ENCODE data around the gene CEP85L. TPM values are rescaled to one million over a fixed set of nuclear protein-coding genes. Genes with fewer than 3 reads are reported as not detected.

The CEP85L gene
- total RNA-seq, 1 donor, result 16.4 TPM

DNA sequence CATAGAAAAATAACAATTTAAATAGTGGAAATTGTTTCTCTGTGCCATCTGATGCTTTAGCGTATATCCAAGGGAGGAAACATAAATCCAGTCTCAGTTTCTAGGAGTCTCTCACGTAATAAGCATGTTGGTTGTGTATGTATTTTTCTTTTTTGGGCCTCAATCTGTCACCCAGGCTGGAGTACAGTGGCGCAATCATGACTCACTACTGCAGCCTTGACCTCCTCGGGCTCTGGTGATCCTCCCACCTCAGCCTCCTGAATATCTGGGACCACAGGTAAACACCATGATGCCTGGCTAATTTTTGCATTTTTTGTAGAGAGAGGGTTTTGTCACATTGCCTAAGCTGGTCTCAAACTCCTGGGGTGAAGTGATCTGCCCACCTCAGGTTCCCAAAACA is 181.9 kb downstream of the CEP85L start:
- peak; percentile 10 for DNase-seq (ENCODE audit: low read depth)

DNA sequence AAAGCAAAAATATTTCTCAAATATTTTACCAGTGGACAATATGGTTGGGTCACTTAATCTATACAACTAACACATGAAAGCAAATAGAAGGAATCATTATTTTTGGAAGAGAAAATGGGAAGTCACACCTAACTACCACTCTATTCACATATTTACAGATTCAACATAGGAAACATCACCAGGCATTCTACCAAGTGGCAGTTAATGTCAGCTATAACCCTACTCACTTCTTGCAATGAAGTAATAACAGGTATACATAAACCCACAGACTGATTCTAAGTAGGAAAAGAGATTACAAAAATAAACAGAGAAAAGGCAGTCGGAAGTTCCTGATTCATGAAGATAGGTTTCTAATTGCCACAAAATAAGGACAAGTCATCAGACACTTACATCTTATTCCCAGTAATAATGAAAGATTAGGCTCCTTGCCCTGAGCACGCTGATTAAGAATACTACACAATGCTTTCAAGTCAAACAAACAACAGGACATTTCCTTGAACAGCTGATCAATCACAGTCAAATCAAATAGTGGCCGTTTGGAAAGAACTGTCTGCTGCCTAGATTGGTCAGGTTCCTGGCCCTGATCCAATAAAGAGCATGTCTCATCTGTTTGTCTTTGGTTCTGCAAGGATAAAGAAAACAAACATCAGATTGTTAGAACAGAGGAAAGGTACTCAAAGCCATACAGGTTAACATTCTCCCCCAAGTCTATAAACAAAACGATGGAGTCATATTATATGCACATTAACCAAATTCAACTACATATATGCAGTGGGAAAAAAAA is 182.5 kb downstream of the CEP85L start:
- no peak overlapping the region for H3K4me3 ChIP-seq (ENCODE audit: low read depth, low read length)
- TF ChIP-seq, protein P1, sequence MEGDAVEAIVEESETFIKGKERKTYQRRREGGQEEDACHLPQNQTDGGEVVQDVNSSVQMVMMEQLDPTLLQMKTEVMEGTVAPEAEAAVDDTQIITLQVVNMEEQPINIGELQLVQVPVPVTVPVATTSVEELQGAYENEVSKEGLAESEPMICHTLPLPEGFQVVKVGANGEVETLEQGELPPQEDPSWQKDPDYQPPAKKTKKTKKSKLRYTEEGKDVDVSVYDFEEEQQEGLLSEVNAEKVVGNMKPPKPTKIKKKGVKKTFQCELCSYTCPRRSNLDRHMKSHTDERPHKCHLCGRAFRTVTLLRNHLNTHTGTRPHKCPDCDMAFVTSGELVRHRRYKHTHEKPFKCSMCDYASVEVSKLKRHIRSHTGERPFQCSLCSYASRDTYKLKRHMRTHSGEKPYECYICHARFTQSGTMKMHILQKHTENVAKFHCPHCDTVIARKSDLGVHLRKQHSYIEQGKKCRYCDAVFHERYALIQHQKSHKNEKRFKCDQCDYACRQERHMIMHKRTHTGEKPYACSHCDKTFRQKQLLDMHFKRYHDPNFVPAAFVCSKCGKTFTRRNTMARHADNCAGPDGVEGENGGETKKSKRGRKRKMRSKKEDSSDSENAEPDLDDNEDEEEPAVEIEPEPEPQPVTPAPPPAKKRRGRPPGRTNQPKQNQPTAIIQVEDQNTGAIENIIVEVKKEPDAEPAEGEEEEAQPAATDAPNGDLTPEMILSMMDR (IDR thresholded peaks at IDR 0.05; ENCODE audit: insufficient read depth, low read depth, low read length), result no peak
- no peak for DNase-seq (ENCODE audit: low read depth)

More for the DNA sequence above, 181.9 kb downstream of the CEP85L start:
- TF ChIP-seq, protein P1 (IDR thresholded peaks at IDR 0.05; ENCODE audit: insufficient read depth, low read depth, low read length), result no peak
- no peak overlapping the region for H3K4me3 ChIP-seq (ENCODE audit: low read depth, low read length)

DNA sequence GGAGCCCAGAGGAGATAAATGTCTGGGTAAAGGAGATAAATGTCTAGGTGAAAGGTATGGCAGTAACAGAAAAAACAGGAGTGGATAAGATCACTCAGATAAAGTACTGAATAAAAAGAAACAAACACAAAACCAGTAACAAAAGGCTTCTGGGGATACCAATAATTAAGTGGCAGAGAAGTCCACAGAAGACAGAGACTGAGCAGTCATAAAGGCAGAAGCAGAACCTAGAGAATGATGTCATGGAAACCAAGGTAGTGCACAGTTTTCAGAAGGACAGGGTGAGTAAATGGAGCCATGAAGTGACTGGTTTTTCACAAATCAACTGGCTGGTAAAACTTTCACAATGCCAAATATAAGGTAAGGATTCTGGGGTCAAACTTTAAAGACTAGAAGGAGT is 184.2 kb downstream of the CEP85L start:
- TF ChIP-seq, protein P1 (IDR thresholded peaks at IDR 0.05; ENCODE audit: insufficient read depth, low read depth, low read length), result no peak
- DNase-seq (ENCODE audit: low read depth), result no peak
- no peak overlapping the region for H3K4me3 ChIP-seq (ENCODE audit: low read depth, low read length)

DNA sequence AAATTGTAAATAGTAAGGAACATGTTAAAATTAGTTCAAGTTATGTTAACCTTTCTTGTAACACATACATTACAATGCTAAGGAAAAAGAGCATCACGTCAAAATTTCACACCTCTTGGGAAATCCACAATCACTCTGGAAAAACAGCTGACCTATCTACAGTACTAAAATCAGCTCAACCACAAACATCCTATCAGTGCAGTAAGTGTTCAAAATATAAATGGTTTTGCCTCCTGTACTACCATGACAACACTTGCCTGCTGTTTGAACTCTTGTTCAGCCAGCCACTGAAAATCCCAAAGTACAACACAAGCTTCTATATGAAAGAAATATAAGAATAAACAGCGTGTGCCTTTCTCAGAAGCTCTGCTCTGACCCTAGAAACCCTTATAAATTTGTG is 186.8 kb downstream of the CEP85L start:
- no peak for DNase-seq (ENCODE audit: low read depth)
- TF ChIP-seq, protein P1 (IDR thresholded peaks at IDR 0.05; ENCODE audit: insufficient read depth, low read depth, low read length), result no peak
- no peak overlapping the region for H3K4me3 ChIP-seq (ENCODE audit: low read depth, low read length)

DNA sequence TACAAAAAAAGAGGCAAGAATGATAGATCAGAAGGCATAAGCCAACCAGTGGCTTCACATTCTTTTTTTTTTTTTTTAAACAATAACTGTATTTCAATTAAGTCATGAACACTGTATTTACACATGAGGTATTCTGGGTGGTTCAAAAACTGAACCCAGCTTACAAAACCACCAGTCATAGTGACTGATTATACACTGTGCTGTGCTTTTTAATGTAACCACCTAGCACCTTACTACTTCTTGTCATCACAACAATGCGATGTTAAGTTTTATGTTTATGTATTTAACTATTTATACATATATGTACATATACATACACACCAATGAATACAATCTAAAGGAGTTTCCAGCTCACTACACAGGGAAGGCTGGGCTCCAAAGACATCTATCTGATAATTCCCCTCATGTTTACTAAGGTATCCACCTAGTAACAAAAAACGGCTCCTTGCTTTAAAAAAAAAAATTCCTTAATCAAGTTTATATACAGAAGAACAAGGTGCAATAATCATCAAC is 190.4 kb downstream of the CEP85L start:
- TF ChIP-seq, protein P1 (IDR thresholded peaks at IDR 0.05; ENCODE audit: insufficient read depth, low read depth, low read length), result no peak
- H3K4me3 ChIP-seq (ENCODE audit: low read depth, low read length), result no peak overlapping the region

DNA sequence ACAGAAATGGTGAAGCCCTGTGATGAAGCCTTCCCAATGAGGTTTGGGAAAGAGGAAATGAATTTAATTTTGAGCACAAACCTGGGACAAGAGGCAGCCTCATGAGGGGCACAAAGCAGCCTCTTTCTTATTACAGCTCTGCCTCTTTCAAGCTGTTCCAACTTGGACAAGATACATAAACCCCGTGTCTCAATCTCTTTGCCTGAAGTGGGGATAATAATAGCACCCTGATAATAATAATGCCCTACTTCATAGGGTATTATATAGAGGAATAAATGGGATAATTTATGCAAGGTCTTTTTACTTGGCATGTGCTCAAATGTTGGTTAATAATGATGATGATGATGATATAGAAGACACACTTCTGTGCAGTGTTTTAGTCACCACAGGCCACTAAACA is 194.4 kb downstream of the CEP85L start:
- no peak for DNase-seq (ENCODE audit: low read depth)
- H3K4me3 ChIP-seq (ENCODE audit: low read depth, low read length), result no peak overlapping the region
- TF ChIP-seq, protein P1 (IDR thresholded peaks at IDR 0.05; ENCODE audit: insufficient read depth, low read depth, low read length), result no peak

More for the DNA sequence above, 190.4 kb downstream of the CEP85L start:
- peak; percentile 6 for DNase-seq (ENCODE audit: low read depth)

All from fibroblast of villous mesenchyme (primary cell).